Neural cell (in vitro differentiated cells): ENCODE measurements around the gene C9orf40. TPM values are rescaled to one million over a fixed set of nuclear protein-coding genes. Genes with fewer than 3 reads are reported as not detected.

ENCODE experiments used
- H2AFZ ChIP-seq: fragments of 200-600, 300-800 bp; sonication (generic), shearing (Covaris generic); 2 replicates; pipeline ENCODE4 v1.6.0; 2014; ENCODE audit warnings: low read depth, mild to moderate bottlenecking, antibody characterized with exemption, low read length, moderate library complexity
- H3F3A ChIP-seq: fragments of 200-600 bp; shearing (Covaris generic); 2 replicates; pipeline ENCODE4 v1.6.1; 2016; ENCODE audit warnings: mild to moderate bottlenecking, moderate library complexity, mixed read lengths, antibody characterized with exemption, low read length; ENCODE audit not compliant: insufficient read depth, poor library complexity, severe bottlenecking
- H3K27ac ChIP-seq: fragments of 200-600, 300-800 bp; sonication (generic), shearing (Covaris generic); 2 replicates; pipeline ENCODE4 v1.5.1; 2014; ENCODE audit warnings: mild to moderate bottlenecking, low read length, moderate library complexity
- H3K27me3 ChIP-seq: fragments of 300-800, 200-600 bp; sonication (generic), shearing (Covaris generic); 2 replicates; pipeline ENCODE4 v1.6.0; 2014; ENCODE audit warnings: mild to moderate bottlenecking, low read depth, low read length, moderate library complexity; ENCODE audit not compliant: insufficient read depth
- H3K36me3 ChIP-seq: fragments of 300-800, 200-600 bp; sonication (generic), shearing (Covaris generic); 2 replicates; pipeline ENCODE4 v1.5.1; 2014; ENCODE audit warnings: mild to moderate bottlenecking, antibody characterized with exemption, low read length, moderate library complexity; ENCODE audit not compliant: insufficient read depth
- H3K4me2 ChIP-seq: fragments of 300-800, 200-600 bp; sonication (generic), shearing (Covaris generic); 2 replicates; pipeline ENCODE4 v1.6.0; 2014; ENCODE audit warnings: mild to moderate bottlenecking, low read length
- H3K4me3 ChIP-seq: fragments of 300-800, 200-600 bp; sonication (generic), shearing (Covaris generic); 2 replicates; pipeline ENCODE4 v1.5.1; 2014; ENCODE audit warnings: mild to moderate bottlenecking, low read length, moderate library complexity
- H3K79me2 ChIP-seq: fragments of 200-600 bp; shearing (Covaris generic); replicated peaks from 2 replicates; pipeline ENCODE4 v1.6.0; 2014; ENCODE audit warnings: mild to moderate bottlenecking, low read length, moderate library complexity; ENCODE audit not compliant: insufficient read depth
- H3K9ac ChIP-seq: fragments of 300-800, 200-600 bp; sonication (generic), shearing (Covaris generic); 2 replicates; pipeline ENCODE4 v1.6.1; 2016; ENCODE audit warnings: mild to moderate bottlenecking, low read length, mixed read lengths
- H3K9me2 ChIP-seq: fragments of 200-600 bp; shearing (Covaris generic); 2 replicates; pipeline ENCODE4 v1.6.1; 2016; ENCODE audit warnings: mild to moderate bottlenecking, low read length, mixed read lengths; ENCODE audit not compliant: insufficient read depth
- H3K9me3 ChIP-seq: fragments of 200-600, 300-800 bp; sonication (generic), shearing (Covaris generic); 2 replicates; pipeline ENCODE4 v1.6.1; 2016; ENCODE audit warnings: mild to moderate bottlenecking, mixed run types, low read length, moderate library complexity, mixed read lengths
- H4K20me1 ChIP-seq: fragments of 200-600 bp; shearing (Covaris generic); 2 replicates; pipeline ENCODE4 v1.6.1; 2016; ENCODE audit warnings: mild to moderate bottlenecking, mixed run types; ENCODE audit not compliant: insufficient read depth
- EP300 ChIP-seq: fragments of 450-650 bp; conservative IDR thresholded peaks from 2 replicates; pipeline ENCODE4 v1.6.1; 2014; ENCODE audit warnings: antibody characterized with exemption, mild to moderate bottlenecking, moderate library complexity; ENCODE audit not compliant: poor library complexity, severe bottlenecking
- EZH2 ChIP-seq: fragments of 200-600, 300-800 bp; shearing (Covaris generic), sonication (generic); IDR thresholded peaks from 2 replicates; pipeline ENCODE4 v1.6.1; 2014; ENCODE audit warnings: antibody characterized with exemption, low read length, borderline replicate concordance, mild to moderate bottlenecking; ENCODE audit not compliant: insufficient read depth, poor library complexity, severe bottlenecking
- MXI1 ChIP-seq: fragments of 450-650 bp; conservative IDR thresholded peaks from 2 replicates; pipeline ENCODE4 v1.6.1; 2014; ENCODE audit warnings: antibody characterized with exemption, mild to moderate bottlenecking; ENCODE audit not compliant: poor library complexity, severe bottlenecking
- POLR2AphosphoS5 ChIP-seq: IDR thresholded peaks from 2 replicates; pipeline ENCODE4 v1.6.1; 2012
- RAD21 ChIP-seq: fragments of 450-650 bp; conservative IDR thresholded peaks from 2 replicates; pipeline ENCODE4 v1.6.1; 2014; ENCODE audit warnings: antibody characterized with exemption, mild to moderate bottlenecking, moderate library complexity
- REST ChIP-seq: IDR thresholded peaks from 2 replicates; pipeline ENCODE4 v1.6.1; 2012; ENCODE audit warnings: borderline replicate concordance
- SMC3 ChIP-seq: fragments of 450-650 bp; conservative IDR thresholded peaks from 2 replicates; pipeline ENCODE4 v1.6.1; 2014; ENCODE audit warnings: antibody characterized with exemption, mild to moderate bottlenecking, moderate library complexity; ENCODE audit not compliant: poor library complexity
- TAF1 ChIP-seq: IDR thresholded peaks from 2 replicates; pipeline ENCODE4 v1.6.1; 2012; ENCODE audit warnings: low read depth
- polyA plus RNA-seq: library from polyadenylated mRNA; depleted of rRNA; stranded (reverse); fragments of >200 nt; gene quantifications from 2 replicates; pipeline ENCODE4 v1.2.3, GENCODE V29; 2014
- TF ChIP-seq, protein P1 (sequence below): fragments of 450-650 bp; IDR thresholded peaks from 2 replicates; pipeline ENCODE4 v1.5.1; 2014; ENCODE audit warnings: antibody characterized with exemption, mild to moderate bottlenecking, moderate library complexity; ENCODE audit not compliant: poor library complexity, severe bottlenecking

C9orf40 gene
- polyA plus RNA-seq, 1 donor from 2014 or later: 14.4 TPM

GRCh38 chr9:74953235-74953751, 581 bp upstream of the C9orf40 start:
- no peaks in the 10 kb centered on the region for H3K9me2 ChIP-seq
- peak overlapping the region; percentile 75 for H2AFZ ChIP-seq
- no peaks in the 10 kb centered on the region for H3K36me3 ChIP-seq
- peak overlapping the region; percentile 88 for H3K27ac ChIP-seq
- no peak overlapping the region for H3K4me2 ChIP-seq
- no peak for TF ChIP-seq EZH2
- no peak for TF ChIP-seq REST
- TF ChIP-seq EP300: no peak
- TF ChIP-seq MXI1: no peak
- TF ChIP-seq, protein P1, sequence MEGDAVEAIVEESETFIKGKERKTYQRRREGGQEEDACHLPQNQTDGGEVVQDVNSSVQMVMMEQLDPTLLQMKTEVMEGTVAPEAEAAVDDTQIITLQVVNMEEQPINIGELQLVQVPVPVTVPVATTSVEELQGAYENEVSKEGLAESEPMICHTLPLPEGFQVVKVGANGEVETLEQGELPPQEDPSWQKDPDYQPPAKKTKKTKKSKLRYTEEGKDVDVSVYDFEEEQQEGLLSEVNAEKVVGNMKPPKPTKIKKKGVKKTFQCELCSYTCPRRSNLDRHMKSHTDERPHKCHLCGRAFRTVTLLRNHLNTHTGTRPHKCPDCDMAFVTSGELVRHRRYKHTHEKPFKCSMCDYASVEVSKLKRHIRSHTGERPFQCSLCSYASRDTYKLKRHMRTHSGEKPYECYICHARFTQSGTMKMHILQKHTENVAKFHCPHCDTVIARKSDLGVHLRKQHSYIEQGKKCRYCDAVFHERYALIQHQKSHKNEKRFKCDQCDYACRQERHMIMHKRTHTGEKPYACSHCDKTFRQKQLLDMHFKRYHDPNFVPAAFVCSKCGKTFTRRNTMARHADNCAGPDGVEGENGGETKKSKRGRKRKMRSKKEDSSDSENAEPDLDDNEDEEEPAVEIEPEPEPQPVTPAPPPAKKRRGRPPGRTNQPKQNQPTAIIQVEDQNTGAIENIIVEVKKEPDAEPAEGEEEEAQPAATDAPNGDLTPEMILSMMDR: no peak
- no peak for TF ChIP-seq RAD21
- no peak for TF ChIP-seq POLR2AphosphoS5
- no peak for TF ChIP-seq SMC3
- no peak for TF ChIP-seq TAF1
- peak overlapping the region; percentile 96 for H3K9ac ChIP-seq
- no peaks in the 10 kb centered on the region for H3K27me3 ChIP-seq
- peaks cover 7% of the 10 kb centered on the region for H3F3A ChIP-seq
- no peaks in the 10 kb centered on the region for H3K79me2 ChIP-seq
- no peaks in the 10 kb centered on the region for H3K9me3 ChIP-seq
- peak overlapping the region; percentile 99 for H3K4me3 ChIP-seq
- H4K20me1 ChIP-seq: no peaks in the 10 kb centered on the region

DNA sequence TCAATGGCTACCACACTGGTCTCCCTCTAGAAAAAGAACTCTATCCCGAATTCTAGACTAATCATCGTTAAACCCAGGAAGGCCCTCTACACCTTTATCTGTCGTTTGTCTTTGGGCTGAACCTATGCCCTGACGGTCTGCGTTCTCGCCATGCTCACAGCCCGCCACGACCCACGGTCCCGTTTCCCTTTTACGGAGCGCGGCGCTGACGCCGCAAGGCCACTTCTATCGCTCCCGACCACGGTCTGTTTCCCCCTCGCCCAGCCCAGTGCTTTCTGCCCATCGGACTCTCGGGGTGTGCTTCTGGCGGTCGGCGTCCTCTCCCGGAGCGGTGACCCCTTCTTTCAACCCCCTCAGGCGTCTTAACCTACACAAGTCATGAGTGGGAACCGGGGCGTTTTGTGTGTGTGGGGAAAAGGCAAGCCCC, 974 bp downstream of the C9orf40 start:
- peak overlapping the region; percentile 11 for H3K4me2 ChIP-seq
- H3K27ac ChIP-seq: peak overlapping the region; percentile 80
- H3K9me3 ChIP-seq: no peaks in the 10 kb centered on the region
- peak overlapping the region; percentile 78 for H2AFZ ChIP-seq
- H4K20me1 ChIP-seq: no peaks in the 10 kb centered on the region
- H3K9me2 ChIP-seq: no peaks in the 10 kb centered on the region
- no peaks in the 10 kb centered on the region for H3K36me3 ChIP-seq
- peak overlapping the region; percentile 99 for H3K4me3 ChIP-seq
- H3K27me3 ChIP-seq: no peaks in the 10 kb centered on the region
- peak overlapping the region; percentile 96 for H3K9ac ChIP-seq
- TF ChIP-seq POLR2AphosphoS5: peak; percentile 10
- no peak for TF ChIP-seq MXI1
- TF ChIP-seq, protein P1: no peak
- H3K79me2 ChIP-seq: no peaks in the 10 kb centered on the region
- H3F3A ChIP-seq: peaks cover 7% of the 10 kb centered on the region
